ENCODE data around the gene TMEM163.

TMEM163 gene

GRCh38 chr2:134455426-134455825 is 263.4 kb downstream of the TMEM163 start:
- DNase-seq (ENCODE audit: low spot score): no peak

- no peak for DNase-seq (ENCODE audit: low spot score)
Observed at GRCh38 chr2:134454931-134455330, 263.9 kb downstream of the TMEM163 start.

GRCh38 chr2:134454426-134454825 is 264.4 kb downstream of the TMEM163 start:
- DNase-seq (ENCODE audit: low spot score): no peak

GRCh38 chr2:134453973-134454372 is 264.8 kb downstream of the TMEM163 start:
- no peak for DNase-seq (ENCODE audit: low spot score)

GRCh38 chr2:134453476-134453875 is 265.3 kb downstream of the TMEM163 start:
- DNase-seq (ENCODE audit: low spot score): no peak

GRCh38 chr2:134452042-134452733 is 266.6 kb downstream of the TMEM163 start:
- no peak for DNase-seq (ENCODE audit: low spot score)

- DNase-seq (ENCODE audit: low spot score): no peak
Observed at GRCh38 chr2:134451347-134451630, 267.5 kb downstream of the TMEM163 start.

GRCh38 chr2:134449751-134450513 is 268.9 kb downstream of the TMEM163 start:
- DNase-seq (ENCODE audit: low spot score): no peak

- no peak for DNase-seq (ENCODE audit: low spot score)
Observed at GRCh38 chr2:134449157-134449556, 269.6 kb downstream of the TMEM163 start.

- DNase-seq (ENCODE audit: low spot score): no peak
Observed at GRCh38 chr2:134448650-134449049, 270.1 kb downstream of the TMEM163 start.

- DNase-seq (ENCODE audit: low spot score): no peak
Observed at GRCh38 chr2:134447669-134448068, 271.1 kb downstream of the TMEM163 start.

GRCh38 chr2:134446383-134447017 is 272.3 kb downstream of the TMEM163 start:
- DNase-seq (ENCODE audit: low spot score): no peak

GRCh38 chr2:134445985-134446382 is 272.8 kb downstream of the TMEM163 start:
- DNase-seq (ENCODE audit: low spot score): no peak

GRCh38 chr2:134445116-134445515 is 273.7 kb downstream of the TMEM163 start:
- no peak for DNase-seq (ENCODE audit: low spot score)

GRCh38 chr2:134443814-134444480 is 274.9 kb downstream of the TMEM163 start:
- no peak for DNase-seq (ENCODE audit: low spot score)

- DNase-seq (ENCODE audit: low spot score): no peak
Observed at GRCh38 chr2:134441153-134441863, 277.5 kb downstream of the TMEM163 start.

- DNase-seq (ENCODE audit: low spot score): no peak
Observed at GRCh38 chr2:134440336-134440909, 278.4 kb downstream of the TMEM163 start.

- no peak for DNase-seq (ENCODE audit: low spot score)
Observed at GRCh38 chr2:134438371-134438770, 280.4 kb downstream of the TMEM163 start.

GRCh38 chr2:134436706-134437105 is 282.1 kb downstream of the TMEM163 start:
- DNase-seq (ENCODE audit: low spot score): no peak

- no peak for DNase-seq (ENCODE audit: low spot score)
Observed at GRCh38 chr2:134435936-134436335, 282.9 kb downstream of the TMEM163 start.

GRCh38 chr2:134435505-134435904 is 283.3 kb downstream of the TMEM163 start:
- DNase-seq (ENCODE audit: low spot score): no peak

GRCh38 chr2:134433979-134434378 is 284.8 kb downstream of the TMEM163 start:
- no peak for DNase-seq (ENCODE audit: low spot score)
